HEK293T (cell line): Measurements from ENCODE around the gene ARFIP1.

Experiments
- ARNT ChIP-seq: fragments of 450-650 bp; IDR thresholded peaks from 2 replicates; pipeline ENCODE4 v1.6.1; 2017; ENCODE audit warnings: mild to moderate bottlenecking
- BHLHE40 ChIP-seq: fragments of 450-650 bp; IDR thresholded peaks from 2 replicates; pipeline ENCODE4 v1.6.1; 2016; ENCODE audit warnings: mild to moderate bottlenecking, moderate library complexity, borderline replicate concordance
- NFRKB ChIP-seq: fragments of 450-650 bp; IDR thresholded peaks from 2 replicates; pipeline ENCODE4 v1.6.1; 2016; ENCODE audit warnings: mild to moderate bottlenecking, moderate library complexity
- SUZ12 ChIP-seq: fragments of 450-650 bp; IDR thresholded peaks from 2 replicates; pipeline ENCODE4 v1.6.1; 2016; ENCODE audit warnings: mild to moderate bottlenecking

- no peak for TF ChIP-seq NFRKB
- no peak for TF ChIP-seq SUZ12
- TF ChIP-seq ARNT = no peak
- TF ChIP-seq BHLHE40 = no peak
Measured at GRCh38 chr4:152946446-152946845, 166.7 kb downstream of the ARFIP1 start.
